Measurements from ENCODE around the gene BCL2L15. TPM values are rescaled to one million over a fixed set of nuclear protein-coding genes. Genes with fewer than 3 reads are reported as not detected.

The BCL2L15 gene
- polyA plus RNA-seq, 1 experiment: 0.02 TPM

GRCh38 chr1:113918243-113918642 is 30.9 kb upstream of the BCL2L15 start:
- Histone ChIP-seq H3K36me3 (ENCODE audit: control insufficient read depth, insufficient read depth, low read length) (no peaks in the 10 kb centered on the region), H3K4me3 (ENCODE audit: low read depth, low read length) (no peak overlapping the region), H3K27me3 (ENCODE audit: control insufficient read depth, insufficient read depth, low read length) (peaks cover 2% of the 10 kb centered on the region; the same call in 1 of the 2 replicates)
- no peak for DNase-seq (ENCODE audit: low read depth)
- ChIA-PET CTCF (interaction anchor here (1.6 kb wide), 1 partner anchor 8 kb away, joined by 4 read pairs; no protein-coding TSS in a partner anchor), POLR2A (interaction anchor here (0.6 kb wide), 1 partner anchor 781 kb away, joined by 3 read pairs; no protein-coding TSS in a partner anchor)
- TF ChIP-seq, protein P1, sequence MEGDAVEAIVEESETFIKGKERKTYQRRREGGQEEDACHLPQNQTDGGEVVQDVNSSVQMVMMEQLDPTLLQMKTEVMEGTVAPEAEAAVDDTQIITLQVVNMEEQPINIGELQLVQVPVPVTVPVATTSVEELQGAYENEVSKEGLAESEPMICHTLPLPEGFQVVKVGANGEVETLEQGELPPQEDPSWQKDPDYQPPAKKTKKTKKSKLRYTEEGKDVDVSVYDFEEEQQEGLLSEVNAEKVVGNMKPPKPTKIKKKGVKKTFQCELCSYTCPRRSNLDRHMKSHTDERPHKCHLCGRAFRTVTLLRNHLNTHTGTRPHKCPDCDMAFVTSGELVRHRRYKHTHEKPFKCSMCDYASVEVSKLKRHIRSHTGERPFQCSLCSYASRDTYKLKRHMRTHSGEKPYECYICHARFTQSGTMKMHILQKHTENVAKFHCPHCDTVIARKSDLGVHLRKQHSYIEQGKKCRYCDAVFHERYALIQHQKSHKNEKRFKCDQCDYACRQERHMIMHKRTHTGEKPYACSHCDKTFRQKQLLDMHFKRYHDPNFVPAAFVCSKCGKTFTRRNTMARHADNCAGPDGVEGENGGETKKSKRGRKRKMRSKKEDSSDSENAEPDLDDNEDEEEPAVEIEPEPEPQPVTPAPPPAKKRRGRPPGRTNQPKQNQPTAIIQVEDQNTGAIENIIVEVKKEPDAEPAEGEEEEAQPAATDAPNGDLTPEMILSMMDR (IDR thresholded peaks at IDR 0.05; ENCODE audit: insufficient read depth, low read depth, low read length): no peak

GRCh38 chr1:113917400-113918082 is 30.2 kb upstream of the BCL2L15 start:
- Histone ChIP-seq H3K27me3 (ENCODE audit: control insufficient read depth, insufficient read depth, low read length) (no peaks in the 10 kb centered on the region), H3K4me3 (ENCODE audit: low read depth, low read length) (no peak overlapping the region), H3K36me3 (ENCODE audit: control insufficient read depth, insufficient read depth, low read length) (no peaks in the 10 kb centered on the region)
- TF ChIP-seq, protein P1 (IDR thresholded peaks at IDR 0.05; ENCODE audit: insufficient read depth, low read depth, low read length): no peak
- no peak for DNase-seq (ENCODE audit: low read depth)
- POLR2A ChIA-PET: interaction anchor here (0.7 kb wide), 1 partner anchor 57 kb away, joined by 4 read pairs; no protein-coding TSS in a partner anchor
- CTCF ChIA-PET: interaction anchor here (1.6 kb wide), 2 partner anchors 8 to 11 kb away, joined by 4 to 5 read pairs; no protein-coding TSS in a partner anchor

DNA sequence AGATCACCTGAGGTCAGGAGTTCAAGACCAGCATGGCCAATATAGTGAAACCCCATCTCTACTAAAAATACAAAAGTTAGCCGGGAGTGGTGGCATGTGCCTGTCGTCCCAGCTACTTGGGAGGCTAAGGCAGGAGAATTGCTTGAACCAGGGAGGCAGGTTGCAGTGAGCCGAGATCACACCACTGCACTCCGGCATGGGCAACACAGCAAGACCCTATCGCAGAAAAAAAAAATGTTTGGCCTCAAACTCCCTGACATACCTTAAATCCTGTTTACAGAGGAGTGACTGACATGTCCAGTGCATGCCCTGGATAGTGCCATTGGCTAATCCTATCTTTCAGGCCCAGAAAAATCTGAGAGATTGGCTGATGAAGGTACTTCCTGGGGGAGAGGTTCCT is 29.6 kb upstream of the BCL2L15 start:
- H3K36me3 ChIP-seq (ENCODE audit: control insufficient read depth, insufficient read depth, low read length): no peaks in the 10 kb centered on the region
- no peak for DNase-seq (ENCODE audit: low read depth)
- ChIA-PET POLR2A (interaction anchor here (0.7 kb wide), 1 partner anchor 56 kb away, joined by 4 read pairs; no protein-coding TSS in a partner anchor), CTCF (interaction anchor here (1.6 kb wide), 1 partner anchor 11 kb away, joined by 5 read pairs; no protein-coding TSS in a partner anchor)
- H3K27me3 ChIP-seq (ENCODE audit: control insufficient read depth, insufficient read depth, low read length): no peaks in the 10 kb centered on the region
- no peak overlapping the region for H3K4me3 ChIP-seq (ENCODE audit: low read depth, low read length)
- TF ChIP-seq, protein P1 (IDR thresholded peaks at IDR 0.05; ENCODE audit: insufficient read depth, low read depth, low read length): no peak

DNA sequence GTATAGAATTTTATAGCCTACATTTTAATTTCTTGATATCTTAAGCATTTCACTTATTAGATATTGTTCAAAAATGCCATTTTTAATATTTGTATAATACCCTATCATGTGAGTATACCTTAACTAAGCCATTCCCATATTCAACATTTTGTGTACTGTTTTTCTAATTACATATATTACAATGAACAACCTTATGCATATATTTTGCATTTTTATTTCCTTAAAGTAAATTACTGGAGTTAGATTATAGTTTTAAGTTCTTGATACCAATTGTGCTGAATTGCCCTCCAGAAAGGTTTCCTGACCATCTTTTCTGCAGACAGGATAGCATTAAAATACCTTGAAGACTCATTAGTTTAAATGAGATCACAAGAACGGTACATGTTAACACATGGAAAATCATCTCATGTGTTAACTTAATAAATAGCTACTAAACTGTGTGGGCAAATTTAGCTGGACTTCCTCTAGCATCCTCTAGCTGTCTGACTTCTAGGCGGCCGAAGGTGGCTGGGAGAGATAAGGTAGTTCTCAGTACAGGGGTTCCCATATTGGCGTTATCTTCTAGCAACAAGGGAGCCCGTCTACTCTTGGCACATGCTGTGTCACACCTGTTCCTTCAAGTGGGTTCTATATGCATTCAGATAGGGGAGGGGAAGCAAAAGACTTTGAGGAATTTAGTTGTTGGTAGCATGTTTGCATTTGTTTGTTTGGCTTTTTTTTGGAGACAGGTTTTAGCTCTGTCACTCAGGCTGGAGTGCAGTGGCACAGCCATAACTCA is 26.7 kb upstream of the BCL2L15 start:
- Histone ChIP-seq H3K4me3 (ENCODE audit: low read depth, low read length) (no peak overlapping the region), H3K36me3 (ENCODE audit: control insufficient read depth, insufficient read depth, low read length) (peaks cover 5% of the 10 kb centered on the region), H3K27me3 (ENCODE audit: control insufficient read depth, insufficient read depth, low read length) (no peaks in the 10 kb centered on the region)
- no peak for DNase-seq (ENCODE audit: low read depth)
- CTCF ChIA-PET: interaction anchor here (1.3 kb wide), 2 partner anchors 15 to 17 kb away, joined by 4 read pairs; partner anchors contain the start of gene HIPK1
- TF ChIP-seq, protein P1 (IDR thresholded peaks at IDR 0.05; ENCODE audit: insufficient read depth, low read depth, low read length): no peak
- POLR2A ChIA-PET: no interaction called here

DNA sequence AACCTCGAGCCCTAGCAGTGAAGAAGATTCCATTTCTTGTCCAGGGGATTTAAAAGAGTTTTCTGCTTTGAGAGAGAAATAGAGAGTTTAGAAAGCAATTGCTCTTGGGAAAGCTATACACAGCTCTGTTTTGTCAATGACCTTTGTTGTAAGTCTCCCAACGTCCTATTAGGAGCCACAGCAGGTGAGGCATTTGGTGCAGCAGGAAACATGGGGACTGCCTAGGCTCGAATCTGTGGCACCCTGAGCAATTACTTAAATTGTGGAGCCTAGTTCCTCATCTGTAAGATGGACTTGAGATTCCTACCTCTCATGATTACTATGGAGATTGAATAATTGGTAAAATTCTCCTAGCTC is 25.9 kb upstream of the BCL2L15 start:
- ChIA-PET CTCF (interaction anchor here (0.6 to 1.3 kb wide), 3 partner anchors 16 to 125 kb away, joined by 3 to 4 read pairs (median 4); partner anchors contain the start of gene HIPK1), POLR2A (interaction anchor here (0.6 kb wide), 1 partner anchor 259 kb away, joined by 3 read pairs; no protein-coding TSS in a partner anchor)
- Histone ChIP-seq H3K36me3 (ENCODE audit: control insufficient read depth, insufficient read depth, low read length) (peaks cover 5% of the 10 kb centered on the region), H3K27me3 (ENCODE audit: control insufficient read depth, insufficient read depth, low read length) (no peaks in the 10 kb centered on the region), H3K4me3 (ENCODE audit: low read depth, low read length) (no peak overlapping the region)
- DNase-seq (ENCODE audit: low read depth): no peak
- TF ChIP-seq, protein P1 (IDR thresholded peaks at IDR 0.05; ENCODE audit: insufficient read depth, low read depth, low read length): no peak

Measured in BJ (cell line).